Astrocyte of the cerebellum (primary cell): ENCODE results near the gene ADGRA3.

Experiments
- DNase-seq: peaks from one replicate; pipeline ENCODE4 v3.0.0-alpha.2; 2011; ENCODE audit warnings: low read depth
- H3K4me3 ChIP-seq: 2 replicates; pipeline ENCODE4 v1.5.1; 2011; ENCODE audit warnings: mild to moderate bottlenecking, low read depth, low read length, moderate library complexity
- in situ Hi-C: cut with HindIII; loops from 2 replicates; pipeline ENCODE4 v1.10.0; 2017; ENCODE audit warnings: low sequenced_read_pairs
- TF ChIP-seq, protein P1 (sequence below): IDR thresholded peaks from 2 replicates; pipeline ENCODE4 v1.5.1; 2012; ENCODE audit warnings: low read length, low read depth, moderate library complexity, mild to moderate bottlenecking; ENCODE audit errors: missing control alignments

The ADGRA3 gene

DNA sequence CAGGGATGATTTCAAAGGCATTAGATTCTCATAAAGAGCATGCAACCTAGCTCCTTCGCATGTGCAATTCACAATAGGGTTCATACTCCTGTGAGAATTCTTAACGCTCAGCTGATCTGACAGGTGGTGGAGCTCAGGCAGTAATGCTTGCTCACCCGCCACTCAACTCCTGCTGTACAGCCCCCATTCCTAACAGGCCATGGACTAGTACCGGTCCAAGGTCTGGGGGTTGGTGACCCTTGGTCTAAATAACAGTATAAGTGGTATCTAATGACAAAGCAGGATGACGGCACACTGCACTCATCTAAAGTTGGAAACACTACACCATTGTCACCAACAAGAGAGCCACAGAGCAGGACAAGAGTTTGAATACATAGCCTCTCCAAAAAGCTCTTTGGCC is 28.5 kb downstream of the ADGRA3 start:
- no peak overlapping the region for H3K4me3 ChIP-seq
- in situ Hi-C loops = no loop called here
- TF ChIP-seq, protein P1, sequence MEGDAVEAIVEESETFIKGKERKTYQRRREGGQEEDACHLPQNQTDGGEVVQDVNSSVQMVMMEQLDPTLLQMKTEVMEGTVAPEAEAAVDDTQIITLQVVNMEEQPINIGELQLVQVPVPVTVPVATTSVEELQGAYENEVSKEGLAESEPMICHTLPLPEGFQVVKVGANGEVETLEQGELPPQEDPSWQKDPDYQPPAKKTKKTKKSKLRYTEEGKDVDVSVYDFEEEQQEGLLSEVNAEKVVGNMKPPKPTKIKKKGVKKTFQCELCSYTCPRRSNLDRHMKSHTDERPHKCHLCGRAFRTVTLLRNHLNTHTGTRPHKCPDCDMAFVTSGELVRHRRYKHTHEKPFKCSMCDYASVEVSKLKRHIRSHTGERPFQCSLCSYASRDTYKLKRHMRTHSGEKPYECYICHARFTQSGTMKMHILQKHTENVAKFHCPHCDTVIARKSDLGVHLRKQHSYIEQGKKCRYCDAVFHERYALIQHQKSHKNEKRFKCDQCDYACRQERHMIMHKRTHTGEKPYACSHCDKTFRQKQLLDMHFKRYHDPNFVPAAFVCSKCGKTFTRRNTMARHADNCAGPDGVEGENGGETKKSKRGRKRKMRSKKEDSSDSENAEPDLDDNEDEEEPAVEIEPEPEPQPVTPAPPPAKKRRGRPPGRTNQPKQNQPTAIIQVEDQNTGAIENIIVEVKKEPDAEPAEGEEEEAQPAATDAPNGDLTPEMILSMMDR = no peak
- DNase-seq = no peak

GRCh38 chr4:22486276-22486675 is 29.6 kb downstream of the ADGRA3 start:
- DNase-seq = no peak
- no peak overlapping the region for H3K4me3 ChIP-seq
- in situ Hi-C loops = no loop called here
- TF ChIP-seq, protein P1 = no peak

DNA sequence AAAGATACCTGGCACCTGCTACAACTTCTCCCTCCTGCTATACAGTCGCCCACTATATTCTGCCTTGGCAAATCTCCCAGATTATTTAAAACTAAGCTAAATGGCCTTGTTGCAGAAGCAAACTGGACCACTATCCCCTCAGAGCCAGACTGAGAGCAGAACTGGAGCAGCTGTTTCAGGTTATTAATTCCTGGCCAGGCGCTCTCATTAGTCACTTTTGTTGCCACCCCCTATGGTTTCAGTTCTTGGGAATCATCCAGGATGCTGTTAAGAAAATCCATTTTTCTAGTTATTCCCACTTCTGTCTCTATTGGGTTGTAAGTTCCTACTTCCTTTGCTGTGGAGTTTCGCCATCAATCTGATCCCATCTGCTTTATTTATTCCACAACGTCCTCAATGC is 30.1 kb downstream of the ADGRA3 start:
- TF ChIP-seq, protein P1 = no peak
- H3K4me3 ChIP-seq = no peak overlapping the region
- peak; percentile 90 for DNase-seq
- in situ Hi-C loops = no loop called here

GRCh38 chr4:22483551-22483981 is 32.3 kb downstream of the ADGRA3 start:
- DNase-seq = no peak
- no peak overlapping the region for H3K4me3 ChIP-seq
- TF ChIP-seq, protein P1 = no peak
- in situ Hi-C loops = no loop called here

DNA sequence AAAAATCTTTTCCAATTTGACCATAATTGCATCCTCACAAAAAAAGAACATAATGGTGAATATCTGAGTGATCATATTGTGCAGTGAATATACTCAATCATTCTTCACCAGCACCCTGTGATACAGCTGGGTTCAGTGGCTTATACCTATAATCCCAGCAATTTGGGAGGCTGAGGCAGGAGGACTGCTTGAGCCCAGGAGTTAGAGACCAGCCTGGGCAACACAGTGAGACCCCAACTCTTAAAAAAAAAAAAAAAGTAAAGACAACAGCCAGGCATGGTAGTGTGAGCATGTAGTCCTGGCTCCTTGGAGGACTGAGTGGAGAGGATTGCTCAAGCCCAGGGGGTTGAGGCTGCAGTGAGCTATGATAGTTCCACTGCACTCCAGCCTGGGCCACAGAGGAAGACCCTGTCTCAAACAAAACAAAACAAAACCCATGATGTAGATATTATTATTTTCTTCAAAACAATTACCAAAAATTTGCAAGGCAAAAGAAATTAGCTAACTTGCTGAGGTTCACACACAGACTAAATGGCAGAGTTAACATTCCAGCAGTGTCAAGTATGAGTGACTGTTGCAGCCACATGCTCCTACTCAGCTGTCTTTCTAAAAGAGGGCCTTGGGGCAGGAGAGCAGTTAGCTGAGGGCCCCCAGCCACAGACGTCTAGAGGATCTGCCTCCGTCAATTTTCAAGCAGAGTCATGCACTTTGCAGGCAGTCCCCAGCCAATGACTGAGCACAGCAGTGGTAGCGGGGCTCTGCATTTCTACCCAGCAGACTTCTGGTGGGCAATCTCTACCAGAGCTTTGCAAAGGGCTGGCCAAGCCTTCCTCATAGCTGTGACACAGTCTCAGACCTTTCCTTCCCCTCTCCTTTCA is 33.4 kb downstream of the ADGRA3 start:
- no peak overlapping the region for H3K4me3 ChIP-seq
- no peak for DNase-seq
- in situ Hi-C loops = no loop called here
- TF ChIP-seq, protein P1 = no peak

DNA sequence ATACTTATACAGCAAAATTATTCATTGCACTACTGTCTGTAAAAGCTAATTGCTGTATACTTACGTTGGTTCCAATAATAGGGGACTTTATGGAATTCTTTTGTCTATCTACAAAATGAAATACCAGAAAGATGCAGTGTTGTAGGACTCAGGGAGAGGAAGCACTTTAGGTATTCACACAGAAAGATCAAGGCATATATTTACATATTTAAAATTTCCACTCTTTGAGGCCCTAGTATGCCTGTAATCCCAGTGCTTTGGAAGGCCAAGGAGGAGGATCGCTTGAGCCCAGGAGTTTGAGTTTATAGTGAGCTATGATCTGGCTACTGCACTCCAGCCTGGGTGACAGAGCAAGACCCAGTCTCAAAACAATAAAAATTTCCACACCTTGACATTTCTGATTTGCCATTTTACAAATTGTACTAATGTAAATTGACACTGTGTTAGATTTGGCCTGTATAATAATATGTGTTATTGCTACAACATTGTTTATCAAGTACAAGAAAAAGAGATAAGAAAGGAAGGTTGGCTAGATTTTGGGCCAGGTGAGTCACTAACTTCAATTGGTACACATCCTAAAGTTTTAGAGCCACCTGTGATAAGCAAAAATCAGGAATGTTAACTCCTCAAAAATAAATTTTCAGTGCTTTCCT is 35.1 kb downstream of the ADGRA3 start:
- in situ Hi-C loops = no loop called here
- H3K4me3 ChIP-seq = no peak overlapping the region
- no peak for DNase-seq
- TF ChIP-seq, protein P1 = no peak
